Measurements from ENCODE around the gene IQCK. TPM values are rescaled to one million over a fixed set of nuclear protein-coding genes. Genes with fewer than 3 reads are reported as not detected.

The IQCK gene
- total and polyA plus RNA-seq, 5 donors from 2014 or later, result 0.23 to 1.8 (median 1.6) TPM

GRCh38 chr16:19722269-19722952 is 4.3 kb downstream of the IQCK start:
- H3K27me3 ChIP-seq (ENCODE audit: control insufficient read depth, insufficient read depth, low read length), result no peaks in the 10 kb centered on the region
- Mint-ChIP-seq H3K4me1 (peaks cover 5 to 14% (median 8%) of the 10 kb centered on the region in 4 donors), H3K9me3 (no peaks in the 10 kb centered on the region), H3K27me3 (no peaks in the 10 kb centered on the region), H3K27ac (peak overlapping the region in 1 of 3 donors; percentile 18), H3K4me3 (peak overlapping the region in 2 of 4 donors; percentile 17 to 24), H3K36me3 (no peaks in the 10 kb centered on the region)
- no peak overlapping the region for H3K27ac ChIP-seq (ENCODE audit: insufficient read depth, low read length, poor library complexity, severe bottlenecking)
- no peaks in the 10 kb centered on the region for H3K36me3 ChIP-seq (ENCODE audit: control insufficient read depth, insufficient read depth, low read length)
- no peaks in the 10 kb centered on the region for H3K9me3 ChIP-seq (ENCODE audit: control insufficient read depth in 2 of 2, low read length in 2 of 2)
- no peak overlapping the region for H3K4me3 ChIP-seq (ENCODE audit: low read depth, low read length)
- no peak for DNase-seq
- H3K4me1 ChIP-seq (ENCODE audit: control insufficient read depth, insufficient read depth, low read length, poor library complexity, severe bottlenecking), result peaks cover 13% of the 10 kb centered on the region
- no peak for ATAC-seq (ENCODE audit: low read depth in 2 of 2)

GRCh38 chr16:19722981-19723380 is 4.9 kb downstream of the IQCK start:
- ATAC-seq (ENCODE audit: low read depth in 2 of 2) (no peak), DNase-seq (no peak)
- Histone ChIP-seq H3K4me1 (ENCODE audit: control insufficient read depth, insufficient read depth, low read length, poor library complexity, severe bottlenecking) (peaks cover 10% of the 10 kb centered on the region), H3K4me3 (ENCODE audit: low read depth, low read length) (no peak overlapping the region), H3K27ac (ENCODE audit: insufficient read depth, low read length, poor library complexity, severe bottlenecking) (no peak overlapping the region), H3K27me3 (ENCODE audit: control insufficient read depth, insufficient read depth, low read length) (no peaks in the 10 kb centered on the region), H3K9me3 (ENCODE audit: control insufficient read depth in 2 of 2, low read length in 2 of 2) (no peaks in the 10 kb centered on the region), H3K36me3 (ENCODE audit: control insufficient read depth, insufficient read depth, low read length) (no peaks in the 10 kb centered on the region)
- H3K4me3 Mint-ChIP-seq, result peak overlapping the region in 1 of 4 donors; percentile 11
- H3K9me3 Mint-ChIP-seq, result no peaks in the 10 kb centered on the region
- no peaks in the 10 kb centered on the region for H3K27me3 Mint-ChIP-seq
- H3K27ac Mint-ChIP-seq, result peak overlapping the region in 1 of 3 donors; percentile 36
- peaks cover 3 to 11% (median 6%) of the 10 kb centered on the region in 4 donors for H3K4me1 Mint-ChIP-seq
- no peaks in the 10 kb centered on the region for H3K36me3 Mint-ChIP-seq

- no peak overlapping the region for H3K27ac ChIP-seq (ENCODE audit: insufficient read depth, low read length, poor library complexity, severe bottlenecking)
- H3K27me3 ChIP-seq (ENCODE audit: control insufficient read depth, insufficient read depth, low read length), result no peaks in the 10 kb centered on the region
- DNase-seq (no peak), ATAC-seq (ENCODE audit: low read depth in 2 of 2) (no peak)
- no peaks in the 10 kb centered on the region for H3K4me1 ChIP-seq (ENCODE audit: control insufficient read depth, insufficient read depth, low read length, poor library complexity, severe bottlenecking)
- Mint-ChIP-seq H3K27me3 (no peaks in the 10 kb centered on the region), H3K4me1 (no peaks in the 10 kb centered on the region), H3K36me3 (peaks cover 5% of the 10 kb centered on the region), H3K9me3 (no peaks in the 10 kb centered on the region), H3K27ac (no peak overlapping the region), H3K4me3 (no peak overlapping the region)
- no peaks in the 10 kb centered on the region for H3K36me3 ChIP-seq (ENCODE audit: control insufficient read depth, insufficient read depth, low read length)
- no peak overlapping the region for H3K4me3 ChIP-seq (ENCODE audit: low read depth, low read length)
- no peaks in the 10 kb centered on the region for H3K9me3 ChIP-seq (ENCODE audit: control insufficient read depth in 2 of 2, low read length in 2 of 2)
Measured at GRCh38 chr16:19728636-19728965, 10.5 kb downstream of the IQCK start.

GRCh38 chr16:19733551-19733950 is 15.5 kb downstream of the IQCK start:
- Histone ChIP-seq H3K9me3 (ENCODE audit: control insufficient read depth in 2 of 2, low read length in 2 of 2) (no peaks in the 10 kb centered on the region), H3K4me1 (ENCODE audit: control insufficient read depth, insufficient read depth, low read length, poor library complexity, severe bottlenecking) (no peaks in the 10 kb centered on the region), H3K27ac (ENCODE audit: insufficient read depth, low read length, poor library complexity, severe bottlenecking) (no peak overlapping the region), H3K4me3 (ENCODE audit: low read depth, low read length) (no peak overlapping the region), H3K27me3 (ENCODE audit: control insufficient read depth, insufficient read depth, low read length) (no peaks in the 10 kb centered on the region), H3K36me3 (ENCODE audit: control insufficient read depth, insufficient read depth, low read length) (no peaks in the 10 kb centered on the region)
- no peak for ATAC-seq (ENCODE audit: low read depth in 2 of 2)
- Mint-ChIP-seq H3K27me3 (no peaks in the 10 kb centered on the region), H3K4me1 (no peaks in the 10 kb centered on the region), H3K4me3 (no peak overlapping the region), H3K36me3 (peaks cover 5% of the 10 kb centered on the region), H3K27ac (no peak overlapping the region), H3K9me3 (peaks cover 0 to 2% (median 0%) of the 10 kb centered on the region in 7 donors)
- DNase-seq, result no peak

- Histone ChIP-seq H3K9me3 (ENCODE audit: control insufficient read depth in 2 of 2, low read length in 2 of 2) (no peaks in the 10 kb centered on the region), H3K4me3 (ENCODE audit: low read depth, low read length) (no peak overlapping the region), H3K4me1 (ENCODE audit: control insufficient read depth, insufficient read depth, low read length, poor library complexity, severe bottlenecking) (no peaks in the 10 kb centered on the region), H3K27me3 (ENCODE audit: control insufficient read depth, insufficient read depth, low read length) (no peaks in the 10 kb centered on the region), H3K27ac (ENCODE audit: insufficient read depth, low read length, poor library complexity, severe bottlenecking) (no peak overlapping the region), H3K36me3 (ENCODE audit: control insufficient read depth, insufficient read depth, low read length) (no peaks in the 10 kb centered on the region)
- H3K27ac Mint-ChIP-seq, result no peak overlapping the region
- no peak overlapping the region for H3K4me3 Mint-ChIP-seq
- DNase-seq, result no peak
- peaks cover 0 to 2% (median 0%) of the 10 kb centered on the region in 7 donors for H3K9me3 Mint-ChIP-seq
- H3K27me3 Mint-ChIP-seq, result peaks cover 2% of the 10 kb centered on the region
- no peak for ATAC-seq (ENCODE audit: low read depth in 2 of 2)
- peaks cover 5% of the 10 kb centered on the region for H3K36me3 Mint-ChIP-seq
- no peaks in the 10 kb centered on the region for H3K4me1 Mint-ChIP-seq
Measured at GRCh38 chr16:19735074-19735867, 17.2 kb downstream of the IQCK start.

GRCh38 chr16:19737306-19738038 is 19.4 kb downstream of the IQCK start:
- Mint-ChIP-seq H3K4me3 (no peak overlapping the region), H3K27me3 (peaks cover 6% of the 10 kb centered on the region), H3K4me1 (no peaks in the 10 kb centered on the region), H3K36me3 (no peaks in the 10 kb centered on the region), H3K27ac (no peak overlapping the region), H3K9me3 (peaks cover 0 to 2% (median 0%) of the 10 kb centered on the region in 7 donors)
- no peak overlapping the region for H3K4me3 ChIP-seq (ENCODE audit: low read depth, low read length)
- H3K27me3 ChIP-seq (ENCODE audit: control insufficient read depth, insufficient read depth, low read length), result no peaks in the 10 kb centered on the region
- no peaks in the 10 kb centered on the region for H3K4me1 ChIP-seq (ENCODE audit: control insufficient read depth, insufficient read depth, low read length, poor library complexity, severe bottlenecking)
- H3K27ac ChIP-seq (ENCODE audit: insufficient read depth, low read length, poor library complexity, severe bottlenecking), result no peak overlapping the region
- no peaks in the 10 kb centered on the region for H3K9me3 ChIP-seq (ENCODE audit: control insufficient read depth in 2 of 2, low read length in 2 of 2)
- DNase-seq (no peak), ATAC-seq (ENCODE audit: low read depth in 2 of 2) (no peak)
- no peaks in the 10 kb centered on the region for H3K36me3 ChIP-seq (ENCODE audit: control insufficient read depth, insufficient read depth, low read length)

- Histone ChIP-seq H3K36me3 (ENCODE audit: control insufficient read depth, insufficient read depth, low read length) (no peaks in the 10 kb centered on the region), H3K27me3 (ENCODE audit: control insufficient read depth, insufficient read depth, low read length) (no peaks in the 10 kb centered on the region), H3K4me3 (ENCODE audit: low read depth, low read length) (no peak overlapping the region), H3K4me1 (ENCODE audit: control insufficient read depth, insufficient read depth, low read length, poor library complexity, severe bottlenecking) (no peaks in the 10 kb centered on the region), H3K27ac (ENCODE audit: insufficient read depth, low read length, poor library complexity, severe bottlenecking) (no peak overlapping the region), H3K9me3 (ENCODE audit: control insufficient read depth in 2 of 2, low read length in 2 of 2) (no peaks in the 10 kb centered on the region)
- H3K36me3 Mint-ChIP-seq, result no peaks in the 10 kb centered on the region
- DNase-seq, result no peak
- no peaks in the 10 kb centered on the region for H3K4me1 Mint-ChIP-seq
- no peak overlapping the region for H3K4me3 Mint-ChIP-seq
- ATAC-seq (ENCODE audit: low read depth in 2 of 2), result no peak
- H3K27me3 Mint-ChIP-seq, result peaks cover 6% of the 10 kb centered on the region
- no peaks in the 10 kb centered on the region for H3K9me3 Mint-ChIP-seq
- no peak overlapping the region for H3K27ac Mint-ChIP-seq
Measured at GRCh38 chr16:19741354-19741753, 23.3 kb downstream of the IQCK start.
